Stimulated activated CD4-positive, alpha-beta T cell treated with anti-CD3 and anti-CD28 coated beads, Interleukin-2, amount 100 ng/mL, for 4 hours (primary cell): Measurements from ENCODE around the gene ARHGAP1.
"Not testable (repeated sequence)": the region's sequence is repeated elsewhere in the genome, so short reads cannot be mapped to it uniquely, and the experiment has no call there.

ENCODE experiments used
- DNase-seq: peaks from one replicate; pipeline ENCODE4 v3.0.0-alpha.2; 2020; ENCODE audit warnings: low read depth

Gene ARHGAP1

GRCh38 chr11:46673713-46674462, 26.5 kb downstream of the ARHGAP1 start:
- no peak for DNase-seq

GRCh38 chr11:46672381-46672839, 28.0 kb downstream of the ARHGAP1 start:
- DNase-seq = no peak

- no peak for DNase-seq
These were observed 28.5 kb downstream of the ARHGAP1 start for GRCh38 chr11:46671958-46672315.

GRCh38 chr11:46670521-46670920, 29.9 kb downstream of the ARHGAP1 start:
- DNase-seq = not testable (repeated sequence)

- DNase-seq = no peak
These were observed 30.7 kb downstream of the ARHGAP1 start for GRCh38 chr11:46669711-46670139.

- DNase-seq = no peak
These were observed 31.8 kb downstream of the ARHGAP1 start for GRCh38 chr11:46668480-46669085.

- DNase-seq = no peak
These were observed 33.4 kb downstream of the ARHGAP1 start for GRCh38 chr11:46667043-46667481.

- no peak for DNase-seq
These were observed 33.9 kb downstream of the ARHGAP1 start for GRCh38 chr11:46666516-46666915.

GRCh38 chr11:46665356-46665755, 35.1 kb downstream of the ARHGAP1 start:
- DNase-seq = no peak

- no peak for DNase-seq
These were observed 35.8 kb downstream of the ARHGAP1 start for GRCh38 chr11:46664612-46665011.

- DNase-seq = no peak
These were observed 37.0 kb downstream of the ARHGAP1 start for GRCh38 chr11:46663277-46663940.

GRCh38 chr11:46662366-46662765, 38.1 kb downstream of the ARHGAP1 start:
- no peak for DNase-seq

- no peak for DNase-seq
These were observed 38.6 kb downstream of the ARHGAP1 start for GRCh38 chr11:46661836-46662235.

GRCh38 chr11:46659908-46660307, 40.5 kb downstream of the ARHGAP1 start:
- DNase-seq = no peak

- no peak for DNase-seq
These were observed 42.2 kb downstream of the ARHGAP1 start for GRCh38 chr11:46658259-46658658.

GRCh38 chr11:46657186-46657585, 43.2 kb downstream of the ARHGAP1 start:
- DNase-seq = no peak

- DNase-seq = no peak
These were observed 44.8 kb downstream of the ARHGAP1 start for GRCh38 chr11:46655631-46656030.

- DNase-seq = no peak
These were observed 51.2 kb downstream of the ARHGAP1 start for GRCh38 chr11:46649180-46649738.

GRCh38 chr11:46643986-46644385, 56.4 kb downstream of the ARHGAP1 start:
- DNase-seq = no peak

- DNase-seq = no peak
These were observed 56.9 kb downstream of the ARHGAP1 start for GRCh38 chr11:46643531-46643930.

- no peak for DNase-seq
These were observed 57.6 kb downstream of the ARHGAP1 start for GRCh38 chr11:46642627-46643335.

GRCh38 chr11:46641639-46642038, 58.8 kb downstream of the ARHGAP1 start:
- DNase-seq = no peak
